HG03039 (cell line): Measurements from ENCODE around the gene TAF3.
A peak's percentile ranks its signal among the peaks of the same experiment; 100 is the strongest.

Experiments used
- ATAC-seq: cut with Tn5 transposase; IDR thresholded peaks from one replicate; pipeline ENCODE4 v1.9.1; 2021; ENCODE audit warnings: mild to moderate bottlenecking, moderate library complexity; ENCODE audit not compliant: unreplicated experiment

TAF3 gene

GRCh38 chr10:8043569-8044306, 225.4 kb downstream of the TAF3 start:
- no peak for ATAC-seq

GRCh38 chr10:8044331-8044907, 226.1 kb downstream of the TAF3 start:
- no peak for ATAC-seq

DNA sequence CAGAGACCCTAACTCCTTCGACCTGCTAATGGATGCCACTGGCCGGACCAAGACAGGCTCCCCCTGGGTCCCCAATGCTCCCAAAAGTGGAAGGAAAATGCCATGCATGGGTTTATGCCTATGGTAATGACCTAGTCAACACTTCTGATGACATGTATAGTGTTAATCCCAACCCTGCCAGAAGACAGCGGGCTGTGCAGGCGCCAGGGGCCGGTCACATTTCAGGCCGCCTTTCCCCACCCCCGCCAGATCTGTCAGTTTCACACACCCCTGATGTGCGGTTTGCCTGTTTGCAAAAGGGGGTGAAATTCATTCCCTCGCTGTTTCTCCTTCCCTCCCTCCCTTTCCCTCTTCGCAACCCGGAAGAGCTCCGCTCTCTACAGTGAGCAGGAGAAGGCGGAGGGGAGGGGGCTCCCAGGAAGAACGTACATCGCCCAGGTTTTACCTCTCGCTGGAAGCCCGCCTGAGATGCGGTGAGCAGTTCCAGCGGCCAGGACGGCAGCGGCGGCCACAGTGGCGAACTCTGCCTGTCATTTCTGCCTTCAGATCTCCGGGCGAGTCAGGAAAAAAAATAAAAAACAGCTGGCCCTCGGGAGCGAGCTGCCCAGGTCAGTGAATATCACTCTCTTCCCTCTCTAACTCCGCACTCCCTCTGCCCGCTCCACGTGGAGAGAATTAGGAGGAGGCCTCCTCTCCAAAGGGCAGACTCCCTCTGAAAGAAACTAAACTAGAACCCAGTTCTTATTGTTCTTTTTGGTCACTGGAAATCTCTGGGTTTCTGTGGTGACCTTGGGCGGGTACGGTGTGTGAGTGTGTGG, 226.8 kb downstream of the TAF3 start:
- ATAC-seq = no peak

DNA sequence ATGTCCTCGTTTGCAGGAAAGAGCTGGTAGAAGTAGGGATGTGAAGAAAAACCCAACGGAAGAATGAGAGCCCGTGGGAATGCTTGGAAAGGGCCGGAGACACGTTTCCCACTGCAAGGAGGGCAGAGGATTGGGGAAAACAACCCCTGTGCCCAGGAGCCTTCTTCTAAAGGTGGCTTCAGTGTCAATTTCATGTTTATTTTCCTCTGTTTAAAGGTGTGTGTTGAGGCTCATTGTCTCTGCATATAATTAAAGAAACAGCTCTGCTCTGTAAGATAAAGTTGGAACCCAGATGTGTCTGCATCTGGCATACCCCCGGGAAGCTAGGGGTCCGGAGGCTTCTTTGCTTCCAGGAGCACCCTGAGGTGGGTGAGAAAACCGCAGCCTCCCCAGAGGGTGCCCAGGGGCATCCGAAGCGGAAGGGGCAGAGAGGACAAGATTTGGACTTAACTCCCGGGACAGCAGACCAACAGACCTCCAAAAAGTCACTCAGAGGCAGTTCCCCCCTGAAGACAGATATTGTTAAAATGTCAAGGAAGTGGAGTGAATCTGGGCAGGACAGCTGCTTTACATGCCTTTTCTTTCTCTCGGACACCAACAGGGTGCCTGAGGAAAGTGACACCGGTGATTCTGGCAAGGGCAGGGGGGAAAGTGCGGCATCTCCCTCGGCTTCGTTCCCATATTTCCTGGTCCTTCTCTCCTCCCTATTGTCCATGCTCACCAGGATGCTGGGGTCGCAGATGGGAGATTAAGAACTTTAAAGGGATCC, 227.6 kb downstream of the TAF3 start:
- ATAC-seq = no peak

- no peak for ATAC-seq
Observed at GRCh38 chr10:8047452-8048280, 229.4 kb downstream of the TAF3 start.

DNA sequence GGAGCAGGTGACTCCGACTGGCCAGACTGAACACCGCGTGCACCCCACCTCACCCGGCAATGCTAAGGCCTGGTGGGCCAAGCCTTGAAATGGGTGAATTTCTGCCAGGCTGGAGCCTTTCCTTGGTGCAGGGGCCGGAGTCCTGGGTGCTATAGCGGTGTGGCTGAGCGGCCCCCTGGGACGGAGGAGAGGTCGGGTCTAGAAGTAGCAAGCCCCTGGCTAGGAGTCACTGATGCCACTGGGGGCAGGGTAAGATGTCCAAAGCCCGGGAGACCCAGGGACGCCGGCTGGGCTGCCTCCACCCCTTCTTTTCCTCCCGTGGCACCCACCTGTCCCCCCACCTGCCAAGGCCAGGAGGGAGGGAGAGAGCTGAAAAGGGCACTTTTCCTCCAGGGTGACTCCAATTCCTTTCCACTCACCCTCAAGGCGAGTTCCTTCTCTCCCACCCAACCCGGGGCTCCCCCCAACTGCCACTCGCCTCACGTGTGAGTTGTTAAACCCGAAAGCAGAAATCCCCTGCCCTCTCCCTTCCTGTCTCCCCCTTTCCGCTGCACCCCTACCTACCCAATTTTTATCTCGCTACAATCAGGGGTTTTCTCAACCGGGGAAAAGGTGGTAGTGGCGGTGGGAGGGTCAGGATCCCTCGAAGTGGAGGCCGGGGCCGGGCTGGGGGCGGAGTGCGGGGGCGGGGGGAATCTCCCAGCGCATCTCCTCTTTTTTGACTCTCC, 230.1 kb downstream of the TAF3 start:
- no peak for ATAC-seq

DNA sequence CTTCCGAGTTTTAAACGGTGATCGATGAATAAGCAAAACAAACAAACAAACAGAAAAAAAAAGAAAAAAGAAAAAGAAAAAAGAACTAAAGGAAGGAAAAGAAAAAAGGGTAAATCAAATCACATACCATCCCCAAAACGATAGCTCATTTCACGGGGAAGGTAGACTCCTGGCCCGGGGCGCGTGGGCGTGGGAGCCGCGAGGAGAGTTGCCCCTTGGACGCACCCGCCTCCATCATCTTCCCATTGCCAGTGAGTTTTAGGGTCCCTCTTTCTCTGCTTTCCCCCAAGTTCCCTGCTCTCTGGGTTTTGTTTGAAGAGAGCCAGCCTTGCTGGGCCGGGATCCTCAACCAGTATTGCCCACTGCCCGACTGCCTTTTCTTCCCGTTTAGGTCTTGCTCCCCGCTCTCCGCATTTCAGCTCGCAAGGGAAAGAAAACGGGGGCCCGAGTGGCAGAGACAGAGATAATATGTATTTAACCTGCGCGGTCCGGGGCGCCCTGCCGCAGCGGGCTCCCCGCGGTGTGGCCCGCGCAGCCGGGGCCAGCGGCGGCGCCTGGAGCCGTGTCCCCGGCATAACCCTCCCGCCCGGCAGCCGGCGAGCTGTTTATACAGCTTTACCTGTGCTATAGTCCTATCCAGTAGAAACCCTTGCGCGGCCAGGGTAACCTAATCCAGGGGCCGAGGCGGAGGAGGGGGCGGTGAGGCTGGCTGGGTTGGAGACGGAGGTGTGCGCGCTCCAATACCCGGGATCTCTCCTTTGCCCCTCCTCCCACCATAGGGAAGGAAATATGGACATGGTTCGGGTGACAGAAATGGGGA, 230.9 kb downstream of the TAF3 start:
- no peak for ATAC-seq

DNA sequence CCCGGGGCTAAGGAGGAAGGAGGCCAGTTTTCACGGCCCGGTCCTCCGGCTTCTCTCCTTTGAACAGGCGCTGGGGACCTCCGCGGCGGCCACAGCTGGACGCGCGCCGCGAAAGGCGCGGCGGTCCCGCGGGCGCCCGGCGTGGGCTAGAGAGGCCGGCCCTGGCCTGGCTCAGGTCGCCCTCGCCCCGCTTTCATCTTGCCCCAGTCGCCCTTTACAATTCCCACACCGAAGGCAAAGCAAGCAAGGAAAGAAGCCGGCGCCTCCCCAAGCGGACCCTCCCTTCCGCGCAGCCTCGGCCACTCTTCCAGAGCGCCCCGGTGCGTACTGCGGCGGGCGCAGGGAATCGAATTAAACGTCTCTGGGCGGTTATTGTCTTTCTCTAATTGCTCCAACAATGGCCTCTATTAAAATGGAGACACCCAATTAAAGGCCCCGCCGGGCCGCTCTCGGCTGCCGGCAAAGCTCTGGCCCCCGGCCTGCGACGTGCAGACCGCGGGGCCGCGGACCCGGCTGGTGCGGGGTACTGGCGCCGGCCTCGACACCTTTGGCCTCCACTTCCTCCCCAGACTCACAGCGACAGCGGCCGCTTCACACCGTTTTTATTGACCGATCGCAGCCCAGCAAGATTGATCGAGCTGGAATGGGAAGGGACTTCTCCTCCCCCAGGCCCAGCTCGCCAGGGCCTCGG, 231.7 kb downstream of the TAF3 start:
- ATAC-seq = no peak

- ATAC-seq = no peak
Observed at GRCh38 chr10:8050556-8051108, 232.3 kb downstream of the TAF3 start.

- ATAC-seq = no peak
Observed at GRCh38 chr10:8051109-8051821, 233.0 kb downstream of the TAF3 start.

DNA sequence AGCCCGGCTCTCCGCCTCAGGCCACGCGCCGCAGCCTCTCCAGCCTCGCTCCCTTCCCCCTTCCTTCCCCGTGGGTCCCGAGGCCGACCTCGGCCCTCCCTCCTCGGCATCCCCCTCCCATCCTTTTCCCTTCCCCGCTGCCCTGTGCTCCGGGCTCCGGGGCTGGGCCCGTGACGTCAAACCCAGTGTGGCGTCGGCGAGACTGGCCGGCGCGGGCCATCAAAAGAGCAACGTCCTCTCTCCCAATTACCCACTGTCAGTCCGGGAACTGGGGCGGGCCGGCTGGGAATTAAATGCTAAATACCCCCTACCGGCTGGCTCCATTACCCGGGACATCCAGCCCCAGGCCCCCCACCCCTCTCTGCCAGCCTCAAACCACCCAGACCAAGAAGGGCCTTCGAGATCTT, 233.5 kb downstream of the TAF3 start:
- ATAC-seq = no peak

GRCh38 chr10:8052341-8052955, 234.1 kb downstream of the TAF3 start:
- no peak for ATAC-seq

DNA sequence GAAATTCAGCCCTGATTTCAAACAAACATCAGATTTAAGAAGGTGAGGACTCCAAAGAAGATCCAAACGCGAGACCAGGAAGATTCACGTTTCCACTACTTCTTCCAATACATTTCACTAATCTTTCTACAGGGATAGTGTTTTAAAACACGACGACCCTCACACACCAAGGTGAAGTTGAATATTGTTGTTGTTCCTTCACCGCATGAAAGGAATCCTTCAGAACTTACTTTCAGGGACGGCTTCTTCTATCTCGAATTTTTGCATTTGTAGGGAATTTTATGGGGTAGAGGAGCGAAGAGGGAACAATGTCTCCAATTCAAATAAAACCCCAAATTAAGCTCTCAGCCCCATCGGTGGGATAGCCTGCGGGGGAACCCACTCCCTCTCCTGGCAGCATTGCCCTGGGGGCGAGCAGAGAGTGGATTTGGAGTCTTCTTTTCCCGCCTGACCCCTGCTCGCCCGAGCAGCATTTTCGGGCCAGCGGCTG, 234.7 kb downstream of the TAF3 start:
- no peak for ATAC-seq

DNA sequence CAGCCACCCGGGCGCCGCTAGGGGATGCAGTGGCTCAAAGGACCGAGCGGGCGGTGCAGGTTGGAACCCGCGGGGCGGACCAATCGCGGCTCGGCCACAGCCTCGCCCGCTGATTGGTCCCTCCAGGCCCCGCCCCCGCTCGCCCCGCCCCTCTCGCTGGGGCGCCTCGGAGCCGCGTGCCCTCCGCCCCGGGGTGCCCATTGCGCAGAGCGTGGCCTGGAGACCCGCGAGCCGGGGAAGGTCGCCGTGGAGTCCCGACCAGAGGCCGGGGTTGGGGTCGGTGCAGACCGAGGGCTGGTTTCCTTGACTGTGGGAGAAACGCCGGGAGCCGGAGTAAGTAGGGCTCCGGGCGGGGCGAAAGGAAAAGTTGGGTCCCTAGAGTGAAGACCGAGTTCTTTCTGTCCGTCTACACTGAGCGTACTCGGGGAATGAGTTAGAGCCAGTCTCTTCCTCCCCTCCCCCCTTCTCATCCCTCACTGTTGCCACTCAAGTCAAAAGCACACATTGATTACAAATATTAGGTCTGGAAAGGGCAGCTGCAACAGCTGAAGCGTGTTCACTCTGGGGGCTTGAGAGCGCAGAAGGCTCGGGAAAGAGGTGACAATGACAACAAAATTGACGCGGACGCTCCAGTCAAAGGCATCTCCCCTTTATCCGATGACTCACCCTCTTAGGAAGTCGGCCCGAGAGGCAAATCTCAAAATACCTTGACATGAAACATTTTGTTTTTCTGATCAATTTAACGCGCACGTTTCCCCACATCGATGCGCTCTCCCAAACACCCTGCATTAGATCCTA, 235.3 kb downstream of the TAF3 start:
- ATAC-seq = peak; percentile 71

DNA sequence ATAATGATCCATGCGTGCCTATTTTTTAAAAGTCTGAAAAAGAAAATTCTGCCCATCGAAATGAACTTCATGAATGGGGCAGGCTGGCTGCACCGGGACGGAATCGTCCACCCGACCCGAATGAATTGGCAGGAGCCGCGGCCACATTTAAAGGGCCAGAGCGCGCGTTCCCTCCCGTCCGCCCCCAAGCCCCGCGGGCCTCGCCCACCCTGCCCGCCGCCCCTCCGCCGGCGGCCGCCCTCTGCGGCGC, 235.9 kb downstream of the TAF3 start:
- ATAC-seq = no peak
